K562 (cell line): ENCODE measurements around the gene RNF123. TPM values are rescaled to one million over a fixed set of nuclear protein-coding genes. Genes with fewer than 3 reads are reported as not detected.

ENCODE experiments used
- GMEB1 ChIP-seq: fragments of 250-450 bp; sonication (Bioruptor Pico); IDR thresholded peaks from 2 replicates; pipeline ENCODE4 v1.4.0; 2020; ENCODE audit warnings: mild to moderate bottlenecking
- NR0B1 ChIP-seq: fragments of 450-650 bp; IDR thresholded peaks from one replicate; pipeline ENCODE4 v1.6.1; 2018; ENCODE audit warnings: mild to moderate bottlenecking, moderate library complexity; ENCODE audit not compliant: partially characterized antibody
- SAFB ChIP-seq: fragments of 200-400 bp; formaldehyde crosslinking; IDR thresholded peaks from 2 replicates; pipeline ENCODE4 v1.6.1; 2017; ENCODE audit warnings: low read depth, low read length, borderline replicate concordance
- THAP7 ChIP-seq: fragments of 250-450 bp; sonication (Bioruptor Pico); IDR thresholded peaks from 2 replicates; pipeline ENCODE4 v1.5.0; 2021
- ZBTB40 ChIP-seq, 2 experiments: fragments of 450-650 bp in 1 of 2; sonication (generic) in 1 of 2; formaldehyde crosslinking in 1 of 2; IDR thresholded peaks; 2 replicates each; pipeline versions ENCODE4 v1.7.1 to v1.9.0; 2016 to 2022; ENCODE audit warnings: inconsistent platforms in 1 of 2, mild to moderate bottlenecking in 1 of 2, missing genetic modification reagents in 1 of 2
- ZNF140 ChIP-seq: fragments of 250-450 bp; sonication (Bioruptor Pico); IDR thresholded peaks from 2 replicates; pipeline ENCODE4 v1.8.0; 2021; ENCODE audit warnings: moderate library complexity, mild to moderate bottlenecking, inconsistent platforms
- ZNF398 ChIP-seq: fragments of 250-450 bp; sonication (Bioruptor Pico); IDR thresholded peaks from 2 replicates; pipeline ENCODE4 v1.8.0; 2021; ENCODE audit warnings: moderate library complexity, mild to moderate bottlenecking, inconsistent platforms
- polyA plus RNA-seq, 8 experiments: library from polyadenylated mRNA; depleted of rRNA in 4 of 8; stranded (reverse) in 5 of 8; unstranded in 3 of 8; fragments of >200 nt; fragmentation: Nextera tagmentation in 2 of 8; fragmentation: Illumina TruSeq in 1 of 8; extraction: Ambion mirVana in 2 of 8; extraction: Trizol in 1 of 8; gene quantifications; 2 replicates each; pipeline versions ENCODE4 v1.2.1 to v1.2.3, GENCODE V29; 2011 to 2014; ENCODE audit warnings: inconsistent platforms in 1 of 8, missing spikeins in 1 of 8
- total RNA-seq, 7 experiments: library from RNA; depleted of rRNA in 6 of 7; stranded (reverse); fragments of >200 nt in 6 of 7; fragmentation: Illumina TruSeq in 2 of 7; extraction: Trizol in 2 of 7; gene quantifications; 2 replicates each; pipeline versions ENCODE4 v1.2.1 to v1.2.3, GENCODE V29; 2011 to 2021; ENCODE audit warnings: low replicate concordance in 1 of 7

RNF123 gene
- total and polyA plus RNA-seq, 9 of the 15 experiments (the other 6 are each of a cell fraction or from before 2014, with no cell fraction given): 8.7 to 53.1 (median 17.5) TPM

- TF ChIP-seq ZBTB40 (IDR thresholded peaks at IDR 0.05) (peak; percentile 93), ZBTB40 (CRISPR knock-in tag; IDR thresholded peaks at IDR 0.05) (no peak), NR0B1 (no peak), THAP7 (CRISPR knock-in tag) (no peak), ZNF140 (CRISPR knock-in tag) (no peak), ZNF398 (CRISPR knock-in tag) (no peak), GMEB1 (CRISPR knock-in tag) (peak; percentile 89), SAFB (peak; percentile 72; the same call in 1 of the 2 replicates)
Measured at GRCh38 chr3:49673715-49674496, 15.5 kb upstream of the RNF123 start, which contains the start of gene APEH (continued).
